KMS-11 (cell line): ENCODE results near the gene UNC13A.

Experiments used
- H2AFZ ChIP-seq: fragments of 200-600 bp; sonication (generic); 2 replicates; pipeline ENCODE4 v1.6.1; 2016; ENCODE audit warnings: antibody characterized with exemption, mixed run types, low read depth
- H3K27ac ChIP-seq: fragments of 200-600 bp; sonication (generic); 2 replicates; pipeline ENCODE4 v1.6.1; 2016; ENCODE audit warnings: mild to moderate bottlenecking, mixed run types
- H3K27me3 ChIP-seq: fragments of 200-600 bp; sonication (generic); 2 replicates; pipeline ENCODE4 v1.6.1; 2017; ENCODE audit warnings: mild to moderate bottlenecking, low read depth, mixed run types, moderate library complexity; ENCODE audit not compliant: insufficient read depth
- H3K36me3 ChIP-seq: fragments of 200-600 bp; sonication (generic); 2 replicates; pipeline ENCODE4 v1.6.1; 2017; ENCODE audit warnings: mild to moderate bottlenecking, mixed run types; ENCODE audit not compliant: insufficient read depth
- H3K4me1 ChIP-seq: fragments of 200-600 bp; sonication (generic); 2 replicates; pipeline ENCODE4 v1.6.1; 2016; ENCODE audit warnings: mild to moderate bottlenecking, low read depth, mixed run types; ENCODE audit not compliant: poor library complexity, severe bottlenecking
- H3K4me2 ChIP-seq: fragments of 200-600 bp; sonication (generic); 2 replicates; pipeline ENCODE4 v1.7.0; 2016; ENCODE audit warnings: mild to moderate bottlenecking, mixed run types
- H3K4me3 ChIP-seq: fragments of 200-600 bp; sonication (generic); IDR thresholded peaks from 2 replicates; pipeline ENCODE4 v1.6.1; 2017; ENCODE audit warnings: low read depth, low read length, mixed read lengths; ENCODE audit not compliant: insufficient read depth
- H3K79me2 ChIP-seq: fragments of 200-600 bp; sonication (generic); 2 replicates; pipeline ENCODE4 v1.6.1; 2016; ENCODE audit warnings: low read depth, mixed run types; ENCODE audit not compliant: insufficient read depth
- H3K9ac ChIP-seq: fragments of 200-600 bp; sonication (generic); 2 replicates; pipeline ENCODE4 v1.6.1; 2016; ENCODE audit warnings: mild to moderate bottlenecking, mixed run types
- H4K20me1 ChIP-seq: fragments of 200-600 bp; sonication (generic); 2 replicates; pipeline ENCODE4 v1.6.1; 2016; ENCODE audit warnings: mild to moderate bottlenecking, mixed run types; ENCODE audit not compliant: insufficient read depth
- CTCF ChIP-seq: fragments of 200-600 bp; sonication (generic); conservative IDR thresholded peaks from 2 replicates; pipeline ENCODE4 v1.6.1; 2017; ENCODE audit warnings: low read depth, mild to moderate bottlenecking, antibody characterized with exemption, low read length, moderate library complexity, mixed read lengths

Gene UNC13A

GRCh38 chr19:17633700-17634099 is 54.5 kb downstream of the UNC13A start:
- H4K20me1 ChIP-seq: no peaks in the 10 kb centered on the region
- H3K79me2 ChIP-seq: no peaks in the 10 kb centered on the region
- H3K27ac ChIP-seq: no peak overlapping the region
- no peaks in the 10 kb centered on the region for H3K36me3 ChIP-seq
- H3K9ac ChIP-seq: no peak overlapping the region
- H2AFZ ChIP-seq: no peak overlapping the region
- no peak for TF ChIP-seq CTCF
- H3K4me1 ChIP-seq: no peaks in the 10 kb centered on the region
- peaks cover 80% of the 10 kb centered on the region for H3K27me3 ChIP-seq
- no peak overlapping the region for H3K4me3 ChIP-seq
- no peak overlapping the region for H3K4me2 ChIP-seq

GRCh38 chr19:17632577-17632976 is 55.6 kb downstream of the UNC13A start:
- TF ChIP-seq CTCF: no peak
- Histone ChIP-seq H3K9ac (no peak overlapping the region), H3K36me3 (no peaks in the 10 kb centered on the region)

GRCh38 chr19:17629760-17630159 is 58.4 kb downstream of the UNC13A start:
- no peaks in the 10 kb centered on the region for H3K79me2 ChIP-seq
- H3K9ac ChIP-seq: no peak overlapping the region
- H3K27me3 ChIP-seq: peaks cover 56% of the 10 kb centered on the region
- no peak overlapping the region for H3K4me3 ChIP-seq
- H3K4me2 ChIP-seq: no peak overlapping the region
- H3K27ac ChIP-seq: no peak overlapping the region
- no peak for TF ChIP-seq CTCF
- no peaks in the 10 kb centered on the region for H3K36me3 ChIP-seq
- no peaks in the 10 kb centered on the region for H4K20me1 ChIP-seq
- no peak overlapping the region for H2AFZ ChIP-seq
- H3K4me1 ChIP-seq: no peaks in the 10 kb centered on the region

More at GRCh38 chr19:17632577-17632976, 55.6 kb downstream of the UNC13A start:
- H3K4me2 ChIP-seq: no peak overlapping the region
- no peaks in the 10 kb centered on the region for H3K79me2 ChIP-seq
- peaks cover 76% of the 10 kb centered on the region for H3K27me3 ChIP-seq
- H3K4me1 ChIP-seq: no peaks in the 10 kb centered on the region
- H3K27ac ChIP-seq: no peak overlapping the region
- H2AFZ ChIP-seq: no peak overlapping the region
- H4K20me1 ChIP-seq: no peaks in the 10 kb centered on the region
- no peak overlapping the region for H3K4me3 ChIP-seq

- no peak overlapping the region for H3K27ac ChIP-seq
- no peak overlapping the region for H3K9ac ChIP-seq
- no peaks in the 10 kb centered on the region for H4K20me1 ChIP-seq
- H3K4me3 ChIP-seq: no peak overlapping the region
- no peak for TF ChIP-seq CTCF
- no peak overlapping the region for H2AFZ ChIP-seq
- no peaks in the 10 kb centered on the region for H3K4me1 ChIP-seq
- H3K36me3 ChIP-seq: no peaks in the 10 kb centered on the region
- peaks cover 40% of the 10 kb centered on the region for H3K27me3 ChIP-seq
- H3K4me2 ChIP-seq: no peak overlapping the region
- no peaks in the 10 kb centered on the region for H3K79me2 ChIP-seq
These were observed 60.2 kb downstream of the UNC13A start for GRCh38 chr19:17627921-17628320.
